ENCODE data around the gene MAOA.
"Not testable (repeated sequence)": the region's sequence is repeated elsewhere in the genome, so short reads cannot be mapped to it uniquely, and the experiment has no call there.

Gene MAOA

GRCh38 chrX:43656005-43656494 lies at the start of gene MAOA:
Gene MAOA, plus strand, starts transcription at chrX:43656299. Its CDS starts 43 bp downstream, at chrX:43656342.
- H3K9me3 ChIP-seq (ENCODE audit: low read length), result no peaks in the 10 kb centered on the region
- H3K9ac ChIP-seq (ENCODE audit: low read length), result peak within 1 kb of the TSS; percentile 74
- peak within 1 kb of the TSS; percentile 63 to 77 for H3K4me3 ChIP-seq (ENCODE audit: low read depth in 1 of 2, low read length in 2 of 2)
- peak within 1 kb of the TSS; percentile 86 for H3K27ac ChIP-seq (ENCODE audit: low read depth, low read length)
- no peaks in the 10 kb centered on the region for H3K27me3 ChIP-seq (ENCODE audit: control insufficient read depth in 1 of 2, insufficient read depth in 2 of 2, low read length in 2 of 2)
- H3K4me1 ChIP-seq (ENCODE audit: insufficient read depth, low read length), result no peaks in the 10 kb centered on the region
- no peaks in the 10 kb centered on the region for H3K36me3 ChIP-seq (ENCODE audit: insufficient read depth, low read length)

- Histone ChIP-seq H3K27ac (ENCODE audit: low read depth, low read length) (no peak overlapping the region), H3K9ac (ENCODE audit: low read length) (no peak overlapping the region), H3K36me3 (ENCODE audit: insufficient read depth, low read length) (no peaks in the 10 kb centered on the region), H3K4me1 (ENCODE audit: insufficient read depth, low read length) (no peaks in the 10 kb centered on the region), H3K4me3 (ENCODE audit: low read depth in 1 of 2, low read length in 2 of 2) (no peak overlapping the region), H3K27me3 (ENCODE audit: control insufficient read depth in 1 of 2, insufficient read depth in 2 of 2, low read length in 2 of 2) (peaks cover 0 to 6% of the 10 kb centered on the region in 2 donors), H3K9me3 (ENCODE audit: low read length) (no peaks in the 10 kb centered on the region)
These were observed 43.7 kb upstream of the MAOA start for GRCh38 chrX:43612400-43612799.

GRCh38 chrX:43615660-43616059 lies 40.4 kb upstream of the MAOA start:
- Histone ChIP-seq H3K36me3 (ENCODE audit: insufficient read depth, low read length) (no peaks in the 10 kb centered on the region), H3K9me3 (ENCODE audit: low read length) (no peaks in the 10 kb centered on the region), H3K27ac (ENCODE audit: low read depth, low read length) (no peak overlapping the region), H3K4me1 (ENCODE audit: insufficient read depth, low read length) (no peaks in the 10 kb centered on the region), H3K27me3 (ENCODE audit: control insufficient read depth in 1 of 2, insufficient read depth in 2 of 2, low read length in 2 of 2) (peaks cover 0 to 6% of the 10 kb centered on the region in 2 donors), H3K9ac (ENCODE audit: low read length) (no peak overlapping the region), H3K4me3 (ENCODE audit: low read depth in 1 of 2, low read length in 2 of 2) (peak overlapping the region in 1 of 2 donors; percentile 22)

GRCh38 chrX:43618366-43619205 lies 37.5 kb upstream of the MAOA start:
- Histone ChIP-seq H3K9me3 (ENCODE audit: low read length) (no peaks in the 10 kb centered on the region), H3K9ac (ENCODE audit: low read length) (no peak overlapping the region), H3K27me3 (ENCODE audit: control insufficient read depth in 1 of 2, insufficient read depth in 2 of 2, low read length in 2 of 2) (peaks cover 0 to 2% of the 10 kb centered on the region in 2 donors), H3K4me1 (ENCODE audit: insufficient read depth, low read length) (no peaks in the 10 kb centered on the region), H3K27ac (ENCODE audit: low read depth, low read length) (no peak overlapping the region), H3K36me3 (ENCODE audit: insufficient read depth, low read length) (no peaks in the 10 kb centered on the region), H3K4me3 (ENCODE audit: low read depth in 1 of 2, low read length in 2 of 2) (no peak overlapping the region)

GRCh38 chrX:43619861-43620260 lies 36.2 kb upstream of the MAOA start:
- H3K9me3 ChIP-seq (ENCODE audit: low read length); H3K4me3 ChIP-seq (ENCODE audit: low read depth in 1 of 2, low read length in 2 of 2); H3K4me1 ChIP-seq (ENCODE audit: insufficient read depth, low read length); H3K27me3 ChIP-seq (ENCODE audit: control insufficient read depth in 1 of 2, insufficient read depth in 2 of 2, low read length in 2 of 2); H3K36me3 ChIP-seq (ENCODE audit: insufficient read depth, low read length); H3K9ac ChIP-seq (ENCODE audit: low read length); H3K27ac ChIP-seq (ENCODE audit: low read depth, low read length): not testable (repeated sequence)

- H3K9me3 ChIP-seq (ENCODE audit: low read length), result no peaks in the 10 kb centered on the region
- no peak overlapping the region for H3K4me3 ChIP-seq (ENCODE audit: low read depth in 1 of 2, low read length in 2 of 2)
- no peak overlapping the region for H3K27ac ChIP-seq (ENCODE audit: low read depth, low read length)
- H3K36me3 ChIP-seq (ENCODE audit: insufficient read depth, low read length), result no peaks in the 10 kb centered on the region
- H3K27me3 ChIP-seq (ENCODE audit: control insufficient read depth in 1 of 2, insufficient read depth in 2 of 2, low read length in 2 of 2), result no peaks in the 10 kb centered on the region
- no peak overlapping the region for H3K9ac ChIP-seq (ENCODE audit: low read length)
- no peaks in the 10 kb centered on the region for H3K4me1 ChIP-seq (ENCODE audit: insufficient read depth, low read length)
These were observed 29.0 kb upstream of the MAOA start for GRCh38 chrX:43627147-43627546.

GRCh38 chrX:43627669-43628068 lies 28.4 kb upstream of the MAOA start:
- Histone ChIP-seq H3K36me3 (ENCODE audit: insufficient read depth, low read length) (no peaks in the 10 kb centered on the region), H3K4me3 (ENCODE audit: low read depth in 1 of 2, low read length in 2 of 2) (no peak overlapping the region), H3K9me3 (ENCODE audit: low read length) (no peaks in the 10 kb centered on the region), H3K27me3 (ENCODE audit: control insufficient read depth in 1 of 2, insufficient read depth in 2 of 2, low read length in 2 of 2) (no peaks in the 10 kb centered on the region), H3K9ac (ENCODE audit: low read length) (no peak overlapping the region), H3K4me1 (ENCODE audit: insufficient read depth, low read length) (no peaks in the 10 kb centered on the region), H3K27ac (ENCODE audit: low read depth, low read length) (no peak overlapping the region)

- Histone ChIP-seq H3K27ac (ENCODE audit: low read depth, low read length) (no peak overlapping the region), H3K9me3 (ENCODE audit: low read length) (no peaks in the 10 kb centered on the region)
These were observed 26.9 kb upstream of the MAOA start for GRCh38 chrX:43629229-43629628.

GRCh38 chrX:43631841-43632240 lies 24.3 kb upstream of the MAOA start:
- H3K4me1 ChIP-seq (ENCODE audit: insufficient read depth, low read length), result no peaks in the 10 kb centered on the region
- H3K9me3 ChIP-seq (ENCODE audit: low read length), result no peaks in the 10 kb centered on the region
- H3K27me3 ChIP-seq (ENCODE audit: control insufficient read depth in 1 of 2, insufficient read depth in 2 of 2, low read length in 2 of 2), result no peaks in the 10 kb centered on the region
- no peak overlapping the region for H3K4me3 ChIP-seq (ENCODE audit: low read depth in 1 of 2, low read length in 2 of 2)
- no peak overlapping the region for H3K9ac ChIP-seq (ENCODE audit: low read length)
- H3K27ac ChIP-seq (ENCODE audit: low read depth, low read length), result no peak overlapping the region
- H3K36me3 ChIP-seq (ENCODE audit: insufficient read depth, low read length), result no peaks in the 10 kb centered on the region

More at GRCh38 chrX:43629229-43629628, 26.9 kb upstream of the MAOA start:
- Histone ChIP-seq H3K36me3 (ENCODE audit: insufficient read depth, low read length) (no peaks in the 10 kb centered on the region), H3K4me3 (ENCODE audit: low read depth in 1 of 2, low read length in 2 of 2) (no peak overlapping the region), H3K9ac (ENCODE audit: low read length) (no peak overlapping the region), H3K27me3 (ENCODE audit: control insufficient read depth in 1 of 2, insufficient read depth in 2 of 2, low read length in 2 of 2) (no peaks in the 10 kb centered on the region), H3K4me1 (ENCODE audit: insufficient read depth, low read length) (no peaks in the 10 kb centered on the region)

- no peaks in the 10 kb centered on the region for H3K9me3 ChIP-seq (ENCODE audit: low read length)
- no peaks in the 10 kb centered on the region for H3K4me1 ChIP-seq (ENCODE audit: insufficient read depth, low read length)
- H3K27me3 ChIP-seq (ENCODE audit: control insufficient read depth in 1 of 2, insufficient read depth in 2 of 2, low read length in 2 of 2), result no peaks in the 10 kb centered on the region
- H3K4me3 ChIP-seq (ENCODE audit: low read depth in 1 of 2, low read length in 2 of 2), result no peak overlapping the region
- H3K36me3 ChIP-seq (ENCODE audit: insufficient read depth, low read length), result no peaks in the 10 kb centered on the region
- no peak overlapping the region for H3K27ac ChIP-seq (ENCODE audit: low read depth, low read length)
- H3K9ac ChIP-seq (ENCODE audit: low read length), result no peak overlapping the region
These were observed 23.0 kb upstream of the MAOA start for GRCh38 chrX:43633081-43633480.

GRCh38 chrX:43633757-43634156 lies 22.3 kb upstream of the MAOA start:
- Histone ChIP-seq H3K4me1 (ENCODE audit: insufficient read depth, low read length) (no peaks in the 10 kb centered on the region), H3K27ac (ENCODE audit: low read depth, low read length) (no peak overlapping the region), H3K36me3 (ENCODE audit: insufficient read depth, low read length) (no peaks in the 10 kb centered on the region), H3K9me3 (ENCODE audit: low read length) (no peaks in the 10 kb centered on the region), H3K27me3 (ENCODE audit: control insufficient read depth in 1 of 2, insufficient read depth in 2 of 2, low read length in 2 of 2) (no peaks in the 10 kb centered on the region), H3K4me3 (ENCODE audit: low read depth in 1 of 2, low read length in 2 of 2) (no peak overlapping the region), H3K9ac (ENCODE audit: low read length) (no peak overlapping the region)

GRCh38 chrX:43640482-43640881 lies 15.6 kb upstream of the MAOA start:
- no peak overlapping the region for H3K9ac ChIP-seq (ENCODE audit: low read length)
- H3K4me1 ChIP-seq (ENCODE audit: insufficient read depth, low read length), result peaks cover 6% of the 10 kb centered on the region
- no peaks in the 10 kb centered on the region for H3K36me3 ChIP-seq (ENCODE audit: insufficient read depth, low read length)
- no peaks in the 10 kb centered on the region for H3K9me3 ChIP-seq (ENCODE audit: low read length)
- H3K27ac ChIP-seq (ENCODE audit: low read depth, low read length), result no peak overlapping the region
- no peak overlapping the region for H3K4me3 ChIP-seq (ENCODE audit: low read depth in 1 of 2, low read length in 2 of 2)
- no peaks in the 10 kb centered on the region for H3K27me3 ChIP-seq (ENCODE audit: control insufficient read depth in 1 of 2, insufficient read depth in 2 of 2, low read length in 2 of 2)

Data from muscle layer of colon (tissue), 2 donors.